Liver (tissue), 3 donors: Measurements from ENCODE around the gene FAM72D.
"Not testable (repeated sequence)": the region's sequence is repeated elsewhere in the genome, so short reads cannot be mapped to it uniquely, and the experiment has no call there.

Source experiments
- EGR1 ChIP-seq, 2 donors: IDR thresholded peaks; 2 replicates each; pipeline ENCODE4 v1.6.1; 2016 to 2018; ENCODE audit warnings: antibody characterized with exemption in 2 of 2, low read depth in 2 of 2
- FOXA1 ChIP-seq: IDR thresholded peaks from 2 replicates; pipeline ENCODE4 v1.6.1; 2016; ENCODE audit warnings: antibody characterized with exemption
- GABPA ChIP-seq, 2 donors: IDR thresholded peaks in 1 of 2; conservative IDR thresholded peaks in 1 of 2; 2 replicates each; pipeline ENCODE4 v1.6.1; 2016; ENCODE audit warnings: antibody characterized with exemption in 2 of 2, mild to moderate bottlenecking in 1 of 2, moderate library complexity in 1 of 2
- HNF4G ChIP-seq: IDR thresholded peaks from 2 replicates; pipeline ENCODE4 v1.6.1; 2016; ENCODE audit warnings: antibody characterized with exemption
- JUND ChIP-seq, 2 donors: IDR thresholded peaks; 2 replicates each; pipeline ENCODE4 v1.6.1; 2016; ENCODE audit warnings: antibody characterized with exemption in 2 of 2
- RAD21 ChIP-seq, 2 donors: IDR thresholded peaks; 2 replicates each; pipeline ENCODE4 v1.6.1; 2016; ENCODE audit warnings: antibody characterized with exemption in 2 of 2, mild to moderate bottlenecking in 2 of 2
- SP1 ChIP-seq: IDR thresholded peaks from 2 replicates; pipeline ENCODE4 v1.6.1; 2018; ENCODE audit warnings: antibody characterized with exemption, mild to moderate bottlenecking
- TAF1 ChIP-seq: conservative IDR thresholded peaks from 2 replicates; pipeline ENCODE4 v1.6.1; 2016; ENCODE audit warnings: antibody characterized with exemption, mild to moderate bottlenecking
- YY1 ChIP-seq: IDR thresholded peaks from 2 replicates; pipeline ENCODE4 v1.6.1; 2016; ENCODE audit warnings: antibody characterized with exemption, mild to moderate bottlenecking
- TF ChIP-seq, protein P1 (sequence below): IDR thresholded peaks from 2 replicates; pipeline ENCODE4 v1.6.1; 2016; ENCODE audit warnings: antibody characterized with exemption
- TF ChIP-seq, protein P2 (sequence below): fragments of 150-350 bp; IDR thresholded peaks from 2 replicates; pipeline ENCODE4 v1.5.1; 2017; ENCODE audit warnings: improper control_type of control experiment, low read depth, low read length; ENCODE audit not compliant: missing input control
- TF ChIP-seq, protein P3 (sequence below): IDR thresholded peaks from 2 replicates; pipeline ENCODE4 v1.6.1; 2016; ENCODE audit warnings: antibody characterized with exemption
- TF ChIP-seq, protein P4 (sequence below): IDR thresholded peaks from 2 replicates; pipeline ENCODE4 v1.6.1; 2016; ENCODE audit warnings: antibody characterized with exemption
- TF ChIP-seq, protein P5 (sequence below): IDR thresholded peaks from 2 replicates; pipeline ENCODE4 v1.6.1; 2016; ENCODE audit warnings: antibody characterized with exemption, mild to moderate bottlenecking
- donor health status: healthy.
- donor health status: healthy.

DNA sequence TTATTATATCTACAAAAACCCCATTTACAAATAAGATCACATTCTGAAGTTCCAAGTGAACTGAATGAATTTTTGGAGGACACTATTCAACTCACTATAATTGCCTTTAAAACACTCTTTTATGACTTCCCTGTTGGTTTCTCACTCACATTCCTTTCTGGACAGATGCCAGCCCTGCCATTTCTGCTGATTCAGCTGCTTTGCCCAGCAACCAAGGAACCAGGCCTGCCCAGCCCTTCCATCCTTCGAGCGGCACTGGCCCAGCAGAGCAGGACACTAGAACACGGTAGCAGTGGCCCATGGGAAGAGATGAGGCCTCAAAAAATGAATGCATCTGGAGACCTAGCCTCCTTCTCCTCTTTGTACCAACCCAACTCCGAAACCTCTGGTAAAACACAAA, 50.5 kb downstream of the FAM72D start:
- TF ChIP-seq, protein P1, sequence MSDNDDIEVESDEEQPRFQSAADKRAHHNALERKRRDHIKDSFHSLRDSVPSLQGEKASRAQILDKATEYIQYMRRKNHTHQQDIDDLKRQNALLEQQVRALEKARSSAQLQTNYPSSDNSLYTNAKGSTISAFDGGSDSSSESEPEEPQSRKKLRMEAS, result not testable (repeated sequence)
- not testable (repeated sequence) for TF ChIP-seq GABPA (IDR thresholded peaks at IDR 0.05 in 1 of 2, conservative IDR thresholded peaks at IDR 0.05 in 1 of 2); TAF1; YY1; HNF4G; FOXA1; JUND (IDR thresholded peaks at IDR 0.05); RAD21 (IDR thresholded peaks at IDR 0.05); SP1; EGR1 (IDR thresholded peaks at IDR 0.05; ENCODE audit: low read depth in 2 of 2)
- TF ChIP-seq, protein P2, sequence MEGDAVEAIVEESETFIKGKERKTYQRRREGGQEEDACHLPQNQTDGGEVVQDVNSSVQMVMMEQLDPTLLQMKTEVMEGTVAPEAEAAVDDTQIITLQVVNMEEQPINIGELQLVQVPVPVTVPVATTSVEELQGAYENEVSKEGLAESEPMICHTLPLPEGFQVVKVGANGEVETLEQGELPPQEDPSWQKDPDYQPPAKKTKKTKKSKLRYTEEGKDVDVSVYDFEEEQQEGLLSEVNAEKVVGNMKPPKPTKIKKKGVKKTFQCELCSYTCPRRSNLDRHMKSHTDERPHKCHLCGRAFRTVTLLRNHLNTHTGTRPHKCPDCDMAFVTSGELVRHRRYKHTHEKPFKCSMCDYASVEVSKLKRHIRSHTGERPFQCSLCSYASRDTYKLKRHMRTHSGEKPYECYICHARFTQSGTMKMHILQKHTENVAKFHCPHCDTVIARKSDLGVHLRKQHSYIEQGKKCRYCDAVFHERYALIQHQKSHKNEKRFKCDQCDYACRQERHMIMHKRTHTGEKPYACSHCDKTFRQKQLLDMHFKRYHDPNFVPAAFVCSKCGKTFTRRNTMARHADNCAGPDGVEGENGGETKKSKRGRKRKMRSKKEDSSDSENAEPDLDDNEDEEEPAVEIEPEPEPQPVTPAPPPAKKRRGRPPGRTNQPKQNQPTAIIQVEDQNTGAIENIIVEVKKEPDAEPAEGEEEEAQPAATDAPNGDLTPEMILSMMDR, result not testable (repeated sequence)
- TF ChIP-seq, protein P3, sequence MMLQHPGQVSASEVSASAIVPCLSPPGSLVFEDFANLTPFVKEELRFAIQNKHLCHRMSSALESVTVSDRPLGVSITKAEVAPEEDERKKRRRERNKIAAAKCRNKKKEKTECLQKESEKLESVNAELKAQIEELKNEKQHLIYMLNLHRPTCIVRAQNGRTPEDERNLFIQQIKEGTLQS, result not testable (repeated sequence)
- TF ChIP-seq, protein P4, sequence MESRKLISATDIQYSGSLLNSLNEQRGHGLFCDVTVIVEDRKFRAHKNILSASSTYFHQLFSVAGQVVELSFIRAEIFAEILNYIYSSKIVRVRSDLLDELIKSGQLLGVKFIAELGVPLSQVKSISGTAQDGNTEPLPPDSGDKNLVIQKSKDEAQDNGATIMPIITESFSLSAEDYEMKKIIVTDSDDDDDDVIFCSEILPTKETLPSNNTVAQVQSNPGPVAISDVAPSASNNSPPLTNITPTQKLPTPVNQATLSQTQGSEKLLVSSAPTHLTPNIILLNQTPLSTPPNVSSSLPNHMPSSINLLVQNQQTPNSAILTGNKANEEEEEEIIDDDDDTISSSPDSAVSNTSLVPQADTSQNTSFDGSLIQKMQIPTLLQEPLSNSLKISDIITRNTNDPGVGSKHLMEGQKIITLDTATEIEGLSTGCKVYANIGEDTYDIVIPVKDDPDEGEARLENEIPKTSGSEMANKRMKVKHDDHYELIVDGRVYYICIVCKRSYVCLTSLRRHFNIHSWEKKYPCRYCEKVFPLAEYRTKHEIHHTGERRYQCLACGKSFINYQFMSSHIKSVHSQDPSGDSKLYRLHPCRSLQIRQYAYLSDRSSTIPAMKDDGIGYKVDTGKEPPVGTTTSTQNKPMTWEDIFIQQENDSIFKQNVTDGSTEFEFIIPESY, result not testable (repeated sequence)
- TF ChIP-seq, protein P5, sequence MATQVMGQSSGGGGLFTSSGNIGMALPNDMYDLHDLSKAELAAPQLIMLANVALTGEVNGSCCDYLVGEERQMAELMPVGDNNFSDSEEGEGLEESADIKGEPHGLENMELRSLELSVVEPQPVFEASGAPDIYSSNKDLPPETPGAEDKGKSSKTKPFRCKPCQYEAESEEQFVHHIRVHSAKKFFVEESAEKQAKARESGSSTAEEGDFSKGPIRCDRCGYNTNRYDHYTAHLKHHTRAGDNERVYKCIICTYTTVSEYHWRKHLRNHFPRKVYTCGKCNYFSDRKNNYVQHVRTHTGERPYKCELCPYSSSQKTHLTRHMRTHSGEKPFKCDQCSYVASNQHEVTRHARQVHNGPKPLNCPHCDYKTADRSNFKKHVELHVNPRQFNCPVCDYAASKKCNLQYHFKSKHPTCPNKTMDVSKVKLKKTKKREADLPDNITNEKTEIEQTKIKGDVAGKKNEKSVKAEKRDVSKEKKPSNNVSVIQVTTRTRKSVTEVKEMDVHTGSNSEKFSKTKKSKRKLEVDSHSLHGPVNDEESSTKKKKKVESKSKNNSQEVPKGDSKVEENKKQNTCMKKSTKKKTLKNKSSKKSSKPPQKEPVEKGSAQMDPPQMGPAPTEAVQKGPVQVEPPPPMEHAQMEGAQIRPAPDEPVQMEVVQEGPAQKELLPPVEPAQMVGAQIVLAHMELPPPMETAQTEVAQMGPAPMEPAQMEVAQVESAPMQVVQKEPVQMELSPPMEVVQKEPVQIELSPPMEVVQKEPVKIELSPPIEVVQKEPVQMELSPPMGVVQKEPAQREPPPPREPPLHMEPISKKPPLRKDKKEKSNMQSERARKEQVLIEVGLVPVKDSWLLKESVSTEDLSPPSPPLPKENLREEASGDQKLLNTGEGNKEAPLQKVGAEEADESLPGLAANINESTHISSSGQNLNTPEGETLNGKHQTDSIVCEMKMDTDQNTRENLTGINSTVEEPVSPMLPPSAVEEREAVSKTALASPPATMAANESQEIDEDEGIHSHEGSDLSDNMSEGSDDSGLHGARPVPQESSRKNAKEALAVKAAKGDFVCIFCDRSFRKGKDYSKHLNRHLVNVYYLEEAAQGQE, result not testable (repeated sequence)
